Liver (tissue), 3 donors: ENCODE data around the gene EMP2.
A peak's percentile ranks its signal among the peaks of the same experiment; 100 is the strongest.

Experiments used
- EGR1 ChIP-seq, 2 donors: IDR thresholded peaks; 2 replicates each; pipeline ENCODE4 v1.6.1; 2016 to 2018; ENCODE audit warnings: antibody characterized with exemption in 2 of 2, low read depth in 2 of 2
- JUND ChIP-seq, 2 donors: IDR thresholded peaks; 2 replicates each; pipeline ENCODE4 v1.6.1; 2016; ENCODE audit warnings: antibody characterized with exemption in 2 of 2
- NR2F2 ChIP-seq: IDR thresholded peaks from 2 replicates; pipeline ENCODE4 v1.6.1; 2016; ENCODE audit warnings: antibody characterized with exemption
- RAD21 ChIP-seq, 2 donors: IDR thresholded peaks; 2 replicates each; pipeline ENCODE4 v1.6.1; 2016; ENCODE audit warnings: antibody characterized with exemption in 2 of 2, mild to moderate bottlenecking in 2 of 2
- SP1 ChIP-seq: IDR thresholded peaks from 2 replicates; pipeline ENCODE4 v1.6.1; 2018; ENCODE audit warnings: antibody characterized with exemption, mild to moderate bottlenecking
- TAF1 ChIP-seq: conservative IDR thresholded peaks from 2 replicates; pipeline ENCODE4 v1.6.1; 2016; ENCODE audit warnings: antibody characterized with exemption, mild to moderate bottlenecking
- TF ChIP-seq, protein P1 (sequence below): fragments of 150-350 bp; IDR thresholded peaks from 2 replicates; pipeline ENCODE4 v1.5.1; 2017; ENCODE audit warnings: improper control_type of control experiment, low read depth, low read length; ENCODE audit not compliant: missing input control
- TF ChIP-seq, protein P2 (sequence below): IDR thresholded peaks from 2 replicates; pipeline ENCODE4 v1.6.1; 2016; ENCODE audit warnings: antibody characterized with exemption
- TF ChIP-seq, protein P3 (sequence below): IDR thresholded peaks from 2 replicates; pipeline ENCODE4 v1.6.1; 2016; ENCODE audit warnings: antibody characterized with exemption
- TF ChIP-seq, protein P4 (sequence below): IDR thresholded peaks from 2 replicates; pipeline ENCODE4 v1.6.1; 2016; ENCODE audit warnings: antibody characterized with exemption, mild to moderate bottlenecking
- donor health status: healthy.
- donor health status: healthy.

DNA sequence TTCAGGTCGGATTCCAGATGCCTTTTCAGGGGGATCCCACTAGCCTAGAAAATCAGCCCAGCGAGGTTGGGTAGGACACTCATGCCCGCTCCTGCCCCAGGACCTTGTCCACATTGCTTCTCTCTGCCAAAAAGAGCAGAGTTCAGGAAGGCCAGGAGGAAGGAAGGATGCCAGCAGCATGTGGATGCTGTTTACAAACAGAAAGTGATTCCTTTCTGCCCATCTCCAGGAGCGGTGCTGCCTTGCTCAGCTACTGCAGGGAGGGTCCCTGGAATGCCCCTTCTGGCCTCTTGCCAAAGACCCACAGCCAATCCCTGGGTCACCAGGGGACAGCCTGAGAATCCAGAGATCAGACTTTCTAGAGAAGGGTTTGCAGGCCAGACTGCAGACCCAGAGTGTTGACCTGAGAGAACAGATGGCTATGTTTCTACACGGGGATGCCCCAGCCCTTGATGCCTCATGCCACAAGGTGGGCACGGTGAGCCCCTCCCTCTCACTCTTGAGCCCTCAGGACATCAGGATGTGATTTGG, 32.3 kb upstream of the EMP2 start:
- TF ChIP-seq, protein P1, sequence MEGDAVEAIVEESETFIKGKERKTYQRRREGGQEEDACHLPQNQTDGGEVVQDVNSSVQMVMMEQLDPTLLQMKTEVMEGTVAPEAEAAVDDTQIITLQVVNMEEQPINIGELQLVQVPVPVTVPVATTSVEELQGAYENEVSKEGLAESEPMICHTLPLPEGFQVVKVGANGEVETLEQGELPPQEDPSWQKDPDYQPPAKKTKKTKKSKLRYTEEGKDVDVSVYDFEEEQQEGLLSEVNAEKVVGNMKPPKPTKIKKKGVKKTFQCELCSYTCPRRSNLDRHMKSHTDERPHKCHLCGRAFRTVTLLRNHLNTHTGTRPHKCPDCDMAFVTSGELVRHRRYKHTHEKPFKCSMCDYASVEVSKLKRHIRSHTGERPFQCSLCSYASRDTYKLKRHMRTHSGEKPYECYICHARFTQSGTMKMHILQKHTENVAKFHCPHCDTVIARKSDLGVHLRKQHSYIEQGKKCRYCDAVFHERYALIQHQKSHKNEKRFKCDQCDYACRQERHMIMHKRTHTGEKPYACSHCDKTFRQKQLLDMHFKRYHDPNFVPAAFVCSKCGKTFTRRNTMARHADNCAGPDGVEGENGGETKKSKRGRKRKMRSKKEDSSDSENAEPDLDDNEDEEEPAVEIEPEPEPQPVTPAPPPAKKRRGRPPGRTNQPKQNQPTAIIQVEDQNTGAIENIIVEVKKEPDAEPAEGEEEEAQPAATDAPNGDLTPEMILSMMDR: no peak
- TF ChIP-seq TAF1 (no peak), EGR1 (IDR thresholded peaks at IDR 0.05; ENCODE audit: low read depth in 2 of 2) (no peak), NR2F2 (no peak), RAD21 (IDR thresholded peaks at IDR 0.05) (peak in 1 of 2 donors; percentile 25), JUND (IDR thresholded peaks at IDR 0.05) (no peak), SP1 (no peak)
- TF ChIP-seq, protein P2, sequence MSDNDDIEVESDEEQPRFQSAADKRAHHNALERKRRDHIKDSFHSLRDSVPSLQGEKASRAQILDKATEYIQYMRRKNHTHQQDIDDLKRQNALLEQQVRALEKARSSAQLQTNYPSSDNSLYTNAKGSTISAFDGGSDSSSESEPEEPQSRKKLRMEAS: no peak
- TF ChIP-seq, protein P3, sequence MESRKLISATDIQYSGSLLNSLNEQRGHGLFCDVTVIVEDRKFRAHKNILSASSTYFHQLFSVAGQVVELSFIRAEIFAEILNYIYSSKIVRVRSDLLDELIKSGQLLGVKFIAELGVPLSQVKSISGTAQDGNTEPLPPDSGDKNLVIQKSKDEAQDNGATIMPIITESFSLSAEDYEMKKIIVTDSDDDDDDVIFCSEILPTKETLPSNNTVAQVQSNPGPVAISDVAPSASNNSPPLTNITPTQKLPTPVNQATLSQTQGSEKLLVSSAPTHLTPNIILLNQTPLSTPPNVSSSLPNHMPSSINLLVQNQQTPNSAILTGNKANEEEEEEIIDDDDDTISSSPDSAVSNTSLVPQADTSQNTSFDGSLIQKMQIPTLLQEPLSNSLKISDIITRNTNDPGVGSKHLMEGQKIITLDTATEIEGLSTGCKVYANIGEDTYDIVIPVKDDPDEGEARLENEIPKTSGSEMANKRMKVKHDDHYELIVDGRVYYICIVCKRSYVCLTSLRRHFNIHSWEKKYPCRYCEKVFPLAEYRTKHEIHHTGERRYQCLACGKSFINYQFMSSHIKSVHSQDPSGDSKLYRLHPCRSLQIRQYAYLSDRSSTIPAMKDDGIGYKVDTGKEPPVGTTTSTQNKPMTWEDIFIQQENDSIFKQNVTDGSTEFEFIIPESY: no peak
- TF ChIP-seq, protein P4, sequence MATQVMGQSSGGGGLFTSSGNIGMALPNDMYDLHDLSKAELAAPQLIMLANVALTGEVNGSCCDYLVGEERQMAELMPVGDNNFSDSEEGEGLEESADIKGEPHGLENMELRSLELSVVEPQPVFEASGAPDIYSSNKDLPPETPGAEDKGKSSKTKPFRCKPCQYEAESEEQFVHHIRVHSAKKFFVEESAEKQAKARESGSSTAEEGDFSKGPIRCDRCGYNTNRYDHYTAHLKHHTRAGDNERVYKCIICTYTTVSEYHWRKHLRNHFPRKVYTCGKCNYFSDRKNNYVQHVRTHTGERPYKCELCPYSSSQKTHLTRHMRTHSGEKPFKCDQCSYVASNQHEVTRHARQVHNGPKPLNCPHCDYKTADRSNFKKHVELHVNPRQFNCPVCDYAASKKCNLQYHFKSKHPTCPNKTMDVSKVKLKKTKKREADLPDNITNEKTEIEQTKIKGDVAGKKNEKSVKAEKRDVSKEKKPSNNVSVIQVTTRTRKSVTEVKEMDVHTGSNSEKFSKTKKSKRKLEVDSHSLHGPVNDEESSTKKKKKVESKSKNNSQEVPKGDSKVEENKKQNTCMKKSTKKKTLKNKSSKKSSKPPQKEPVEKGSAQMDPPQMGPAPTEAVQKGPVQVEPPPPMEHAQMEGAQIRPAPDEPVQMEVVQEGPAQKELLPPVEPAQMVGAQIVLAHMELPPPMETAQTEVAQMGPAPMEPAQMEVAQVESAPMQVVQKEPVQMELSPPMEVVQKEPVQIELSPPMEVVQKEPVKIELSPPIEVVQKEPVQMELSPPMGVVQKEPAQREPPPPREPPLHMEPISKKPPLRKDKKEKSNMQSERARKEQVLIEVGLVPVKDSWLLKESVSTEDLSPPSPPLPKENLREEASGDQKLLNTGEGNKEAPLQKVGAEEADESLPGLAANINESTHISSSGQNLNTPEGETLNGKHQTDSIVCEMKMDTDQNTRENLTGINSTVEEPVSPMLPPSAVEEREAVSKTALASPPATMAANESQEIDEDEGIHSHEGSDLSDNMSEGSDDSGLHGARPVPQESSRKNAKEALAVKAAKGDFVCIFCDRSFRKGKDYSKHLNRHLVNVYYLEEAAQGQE: no peak
